Measurements from ENCODE around the gene STAB1. TPM values are rescaled to one million over a fixed set of nuclear protein-coding genes. Genes with fewer than 3 reads are reported as not detected.

Gene STAB1
- total and polyA plus RNA-seq, 2 of the 8 experiments (the other 6 are each of a cell fraction or from before 2014, with no cell fraction given), result 1.0 to 1.9 TPM

DNA sequence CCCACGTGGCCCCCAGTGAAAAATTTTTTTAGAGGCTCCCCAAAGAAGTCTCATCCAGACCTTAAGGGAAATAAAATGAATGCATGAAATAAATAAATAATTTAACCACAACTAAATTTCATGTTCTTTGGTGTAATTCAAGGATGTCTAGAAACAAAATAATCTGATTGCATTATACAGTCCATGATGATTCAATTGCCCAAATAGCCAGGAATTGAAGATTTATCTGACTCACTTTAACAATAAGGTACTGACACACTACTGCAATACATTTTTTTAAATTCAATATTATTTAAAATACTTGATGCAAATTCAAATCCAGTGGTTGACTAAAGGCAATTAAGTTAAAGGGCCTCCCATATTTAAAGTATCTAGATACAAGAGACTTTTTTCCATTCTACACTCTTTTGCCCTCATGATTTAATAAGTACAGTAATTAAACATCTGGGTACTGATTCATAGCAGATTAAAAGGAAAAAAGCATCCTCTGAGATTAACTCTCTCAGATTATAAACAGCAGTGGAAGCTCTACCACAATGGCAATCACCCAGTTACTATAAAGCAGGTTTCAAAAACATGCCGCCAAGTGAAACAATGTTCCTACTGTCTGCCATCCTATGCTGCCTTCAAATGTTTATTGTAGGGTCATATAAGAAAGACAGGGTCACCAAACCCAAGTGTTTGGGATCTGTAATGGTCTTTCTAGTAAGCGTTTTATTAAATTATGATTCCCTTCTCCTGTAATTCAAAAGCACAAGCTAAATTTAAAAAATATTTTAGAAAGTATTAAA, 51.2 kb downstream of the STAB1 start (continued):
- no peak for TF ChIP-seq SRF (IDR thresholded peaks at IDR 0.05; ENCODE audit: low read depth, low read length)
- no peak for TF ChIP-seq FOSL1 (IDR thresholded peaks at IDR 0.05; ENCODE audit: insufficient read depth, low read depth, low read length)
- TF ChIP-seq TEAD4 (IDR thresholded peaks at IDR 0.05; ENCODE audit: low read depth, low read length), result no peak
- no peak for TF ChIP-seq SAP30 (IDR thresholded peaks at IDR 0.05; ENCODE audit: insufficient read depth, insufficient replicate concordance, low read length)
- TF ChIP-seq, protein P1, sequence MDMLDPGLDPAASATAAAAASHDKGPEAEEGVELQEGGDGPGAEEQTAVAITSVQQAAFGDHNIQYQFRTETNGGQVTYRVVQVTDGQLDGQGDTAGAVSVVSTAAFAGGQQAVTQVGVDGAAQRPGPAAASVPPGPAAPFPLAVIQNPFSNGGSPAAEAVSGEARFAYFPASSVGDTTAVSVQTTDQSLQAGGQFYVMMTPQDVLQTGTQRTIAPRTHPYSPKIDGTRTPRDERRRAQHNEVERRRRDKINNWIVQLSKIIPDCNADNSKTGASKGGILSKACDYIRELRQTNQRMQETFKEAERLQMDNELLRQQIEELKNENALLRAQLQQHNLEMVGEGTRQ (IDR thresholded peaks at IDR 0.05; ENCODE audit: low read length), result no peak
- no peak for TF ChIP-seq EP300 (IDR thresholded peaks at IDR 0.05; ENCODE audit: borderline replicate concordance in 1 of 2, low read depth in 2 of 2, low read length in 2 of 2)
- no peak for TF ChIP-seq TAF1 (IDR thresholded peaks at IDR 0.05; ENCODE audit: low read depth, low read length)
- TF ChIP-seq PHF8 (conservative IDR thresholded peaks at IDR 0.05; ENCODE audit: low read depth, low read length), result no peak
- no peak for TF ChIP-seq RAD21 (IDR thresholded peaks at IDR 0.05 in 1 of 2, conservative IDR thresholded peaks at IDR 0.05 in 1 of 2; ENCODE audit: low read depth in 2 of 2, low read length in 2 of 2)
- TF ChIP-seq KDM5A (IDR thresholded peaks at IDR 0.05; ENCODE audit: low read length), result no peak
